Stimulated activated CD8-positive, alpha-beta memory T cell treated with anti-CD3 and anti-CD28 coated beads, Interleukin-15, amount 100 ng/mL, for 48 hours (primary cell): ENCODE data around the gene NDN.
"Not testable (repeated sequence)": the region's sequence is repeated elsewhere in the genome, so short reads cannot be mapped to it uniquely, and the experiment has no call there.

Source experiments
- DNase-seq, 2 donors: peaks; one replicate each; pipeline ENCODE4 v3.0.0-alpha.2; 2020; ENCODE audit warnings: low read depth in 2 of 2

The NDN gene, protein sequence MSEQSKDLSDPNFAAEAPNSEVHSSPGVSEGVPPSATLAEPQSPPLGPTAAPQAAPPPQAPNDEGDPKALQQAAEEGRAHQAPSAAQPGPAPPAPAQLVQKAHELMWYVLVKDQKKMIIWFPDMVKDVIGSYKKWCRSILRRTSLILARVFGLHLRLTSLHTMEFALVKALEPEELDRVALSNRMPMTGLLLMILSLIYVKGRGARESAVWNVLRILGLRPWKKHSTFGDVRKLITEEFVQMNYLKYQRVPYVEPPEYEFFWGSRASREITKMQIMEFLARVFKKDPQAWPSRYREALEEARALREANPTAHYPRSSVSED

DNA sequence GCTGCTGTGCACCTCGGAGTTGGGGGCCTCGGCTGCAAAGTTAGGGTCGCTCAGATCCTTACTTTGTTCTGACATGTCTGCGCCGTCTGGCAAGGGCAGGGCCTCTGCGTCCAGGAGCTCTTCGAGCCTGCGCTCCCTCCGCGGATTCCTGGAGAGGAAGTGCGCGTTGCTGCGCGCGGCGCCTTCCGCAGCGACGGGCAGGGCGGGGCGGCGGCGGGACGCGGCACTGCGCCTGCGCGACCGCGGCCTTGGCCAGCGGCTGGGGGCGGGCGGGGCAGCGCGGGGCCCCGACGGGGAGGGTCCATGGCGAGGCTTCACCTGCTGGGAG lies at the start of gene NDN:
Gene NDN (minus strand): TSS at position 163 of the 328 bp plus-strand sequence. CDS start 88 bp downstream, at position 75.
- peak in 1 of 2 donors; percentile 4 for DNase-seq

DNA sequence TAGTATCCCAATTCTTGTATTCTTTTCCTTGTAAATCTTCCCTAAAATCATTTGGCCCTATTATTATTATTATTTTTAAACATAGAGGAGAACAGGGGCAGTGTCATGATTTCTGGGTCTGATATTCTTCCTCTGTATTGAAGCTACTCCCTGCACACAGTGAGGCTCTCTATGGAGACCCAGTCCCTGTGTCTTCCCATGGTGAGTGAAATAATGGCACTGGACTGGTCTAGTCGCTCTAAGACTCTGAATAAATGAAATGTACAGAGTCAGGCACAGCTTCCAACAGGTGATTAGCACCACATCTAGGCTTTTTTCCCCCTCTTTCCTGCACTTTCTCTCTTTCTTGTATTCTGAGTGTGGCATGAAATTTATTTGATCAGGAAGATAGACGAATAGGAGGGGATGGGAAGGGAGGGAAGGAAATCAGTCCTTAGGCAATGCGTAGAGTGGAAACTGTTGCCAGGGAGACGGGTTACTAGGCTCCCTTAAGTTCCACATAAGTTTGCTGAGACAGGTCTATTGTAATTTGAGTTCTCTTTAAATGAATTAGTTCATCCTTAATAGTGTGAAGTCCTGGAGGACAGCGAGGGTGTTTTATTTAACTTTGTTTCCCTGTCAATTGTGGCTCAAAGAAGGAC lies 49.0 kb upstream of the NDN start:
- DNase-seq, result no peak

DNA sequence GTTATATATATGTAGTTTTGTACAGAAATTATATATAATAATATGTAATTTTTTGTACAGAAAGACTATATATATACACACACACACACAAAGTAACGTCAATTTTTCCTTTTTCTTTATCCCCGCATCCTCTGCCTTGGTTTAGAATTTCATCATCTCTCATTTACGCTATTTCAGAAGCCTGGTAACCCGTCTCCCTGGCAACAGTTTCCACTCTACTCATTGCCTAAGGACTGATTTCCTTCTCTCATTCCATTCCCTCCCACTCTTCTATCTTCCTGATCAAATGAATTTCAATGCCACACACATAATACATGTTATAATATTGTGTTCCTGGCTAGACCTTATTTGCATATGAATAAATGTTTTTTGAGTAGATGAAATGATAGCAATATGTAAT lies 47.8 kb upstream of the NDN start:
- no peak for DNase-seq

DNA sequence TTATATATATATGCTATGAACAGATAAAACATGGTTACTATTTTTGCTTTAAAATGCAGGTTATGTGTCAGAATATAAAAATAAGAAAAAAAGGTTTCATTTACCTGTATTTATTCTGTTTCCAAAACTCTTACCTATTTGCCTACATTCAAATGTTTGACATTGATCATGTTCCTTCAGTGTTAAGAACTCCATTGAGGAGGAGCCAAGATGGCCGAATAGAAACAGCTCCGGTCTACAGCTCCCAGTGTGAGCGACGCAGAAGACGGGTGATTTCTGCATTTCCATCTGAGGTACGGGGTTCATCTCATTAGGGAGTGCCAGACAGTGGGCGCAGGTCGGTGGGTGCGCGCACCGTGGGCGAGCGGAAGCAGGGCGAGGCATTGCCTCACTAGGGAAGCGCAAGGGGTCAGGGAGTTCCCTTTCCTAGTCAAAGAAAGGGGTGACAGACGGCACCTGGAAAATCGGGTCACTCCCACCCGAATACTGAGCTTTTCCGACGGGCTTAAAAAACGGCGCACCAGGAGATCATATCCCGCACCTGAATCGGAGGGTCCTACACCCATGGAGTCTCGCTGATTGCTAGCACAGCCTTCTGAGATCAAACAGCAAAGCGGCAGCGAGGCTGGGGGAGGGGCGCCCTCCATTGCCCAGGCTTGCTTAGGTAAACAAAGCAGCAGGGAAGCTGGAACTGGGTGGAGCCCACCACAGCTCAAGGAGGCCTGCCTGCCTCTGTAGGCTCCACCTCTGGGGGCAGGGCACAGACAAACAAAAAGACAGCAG lies 27.0 kb upstream of the NDN start:
- not testable (repeated sequence) for DNase-seq

DNA sequence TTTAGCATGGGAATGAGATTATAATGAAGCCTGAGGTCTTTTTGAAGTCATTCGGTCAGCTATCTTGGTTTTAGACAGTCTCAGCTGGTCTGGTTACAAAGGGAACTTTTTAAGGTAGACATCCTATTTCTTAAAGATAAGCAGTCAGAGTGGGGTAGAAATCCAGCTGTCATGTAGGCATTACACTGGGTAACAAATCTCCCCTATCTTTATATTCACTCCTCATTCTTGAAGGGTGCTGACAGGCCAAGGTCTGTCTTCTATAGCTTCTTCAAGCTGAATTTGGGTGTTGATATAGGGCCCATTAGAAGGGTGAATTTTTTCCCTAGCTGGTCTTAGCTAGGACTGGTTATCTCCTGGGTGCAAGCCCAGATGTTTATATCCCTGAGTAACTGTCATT lies 21.2 kb upstream of the NDN start:
- no peak for DNase-seq

DNA sequence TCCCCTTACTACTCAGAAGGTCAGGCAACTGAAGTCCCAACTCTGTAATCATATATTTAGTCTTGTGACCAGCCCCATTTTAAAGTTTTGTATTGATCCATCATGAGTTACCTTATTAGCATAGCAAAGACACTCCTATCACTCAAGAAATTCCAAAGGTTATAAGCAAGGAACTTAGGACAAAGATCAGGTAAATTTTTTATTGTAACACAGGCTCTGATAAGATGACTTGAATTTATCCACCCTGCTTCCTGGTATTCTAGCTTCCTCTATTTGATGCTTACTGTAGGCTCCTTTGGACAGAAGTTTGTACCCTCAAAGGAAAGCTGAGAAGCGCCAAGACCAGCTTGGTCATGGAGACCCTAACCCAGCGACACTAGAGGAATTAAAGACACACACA lies 8.2 kb upstream of the NDN start:
- DNase-seq, result no peak

DNA sequence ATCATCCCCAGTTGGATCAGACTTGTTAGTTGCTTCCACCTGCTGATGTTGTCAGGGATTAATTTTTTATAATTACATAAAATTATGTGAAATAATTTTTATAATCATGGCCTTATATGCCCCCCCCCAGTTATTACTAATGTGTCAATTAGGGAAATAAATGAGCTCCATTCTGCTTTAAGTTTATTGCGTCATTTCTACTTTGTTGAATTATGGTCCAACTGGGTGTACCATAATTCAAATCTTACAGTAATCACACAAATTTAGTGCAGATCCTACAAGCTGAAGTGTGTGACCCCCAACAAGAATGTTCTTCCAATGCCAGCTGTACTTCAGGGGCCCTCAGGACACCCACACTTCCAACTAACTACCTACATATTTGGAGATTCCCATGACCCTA lies 7.5 kb upstream of the NDN start:
- no peak for DNase-seq

DNA sequence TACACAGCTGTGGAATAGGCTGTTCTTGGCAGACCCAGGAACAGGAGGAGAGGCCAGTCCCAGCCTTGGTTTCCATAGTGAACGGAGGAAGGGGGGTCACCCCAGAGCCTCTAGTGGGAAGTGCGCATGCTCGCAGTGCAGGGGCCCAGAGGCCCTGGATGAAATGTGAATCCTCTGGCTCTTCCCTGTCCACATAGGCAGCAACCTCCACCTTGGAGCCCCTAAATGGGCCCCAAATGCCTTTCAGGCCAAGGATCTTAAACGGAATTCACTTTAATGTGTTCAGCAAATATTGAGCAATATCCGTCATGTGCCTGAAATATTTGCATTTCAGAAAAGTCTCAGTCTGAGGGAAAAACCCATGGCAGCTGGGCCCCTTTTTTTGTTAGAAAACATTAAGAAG lies 3.3 kb upstream of the NDN start:
- no peak for DNase-seq

DNA sequence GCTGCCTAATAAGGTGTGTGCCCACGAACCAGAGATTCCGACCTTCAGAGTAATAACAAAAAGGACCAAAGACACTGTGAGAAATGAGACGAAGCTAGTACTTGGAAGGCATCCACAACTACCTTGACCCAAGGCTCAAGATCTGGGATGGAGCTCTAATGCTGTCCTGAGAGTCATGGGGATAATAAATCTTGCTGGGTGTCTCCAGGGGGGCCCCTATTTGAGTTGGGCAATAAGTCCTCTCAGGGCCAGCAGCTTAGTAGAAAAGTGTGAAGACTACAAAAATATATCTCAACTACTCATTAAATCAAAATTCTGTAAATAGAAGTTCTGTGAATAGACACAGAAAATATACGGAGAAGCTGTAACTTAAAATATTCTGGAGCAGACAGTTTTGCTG lies 2.9 kb upstream of the NDN start:
- no peak for DNase-seq

DNA sequence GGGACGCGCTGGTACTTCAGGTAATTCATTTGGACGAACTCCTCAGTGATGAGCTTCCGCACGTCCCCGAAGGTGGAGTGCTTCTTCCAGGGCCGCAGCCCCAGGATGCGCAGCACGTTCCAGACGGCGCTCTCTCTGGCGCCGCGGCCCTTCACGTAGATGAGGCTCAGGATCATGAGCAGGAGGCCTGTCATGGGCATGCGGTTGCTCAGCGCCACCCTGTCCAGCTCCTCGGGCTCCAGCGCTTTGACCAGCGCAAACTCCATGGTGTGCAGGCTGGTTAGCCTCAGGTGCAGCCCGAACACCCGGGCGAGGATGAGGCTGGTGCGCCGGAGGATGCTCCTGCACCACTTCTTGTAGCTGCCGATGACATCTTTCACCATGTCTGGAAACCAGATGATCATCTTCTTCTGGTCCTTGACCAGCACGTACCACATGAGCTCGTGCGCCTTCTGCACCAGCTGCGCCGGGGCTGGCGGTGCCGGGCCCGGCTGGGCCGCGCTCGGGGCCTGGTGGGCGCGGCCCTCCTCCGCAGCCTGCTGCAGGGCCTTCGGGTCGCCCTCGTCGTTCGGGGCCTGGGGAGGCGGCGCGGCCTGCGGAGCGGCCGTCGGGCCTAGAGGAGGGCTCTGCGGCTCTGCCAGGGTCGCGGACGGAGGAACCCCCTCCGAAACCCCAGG lies 501 bp downstream of the NDN start:
- DNase-seq, result no peak

DNA sequence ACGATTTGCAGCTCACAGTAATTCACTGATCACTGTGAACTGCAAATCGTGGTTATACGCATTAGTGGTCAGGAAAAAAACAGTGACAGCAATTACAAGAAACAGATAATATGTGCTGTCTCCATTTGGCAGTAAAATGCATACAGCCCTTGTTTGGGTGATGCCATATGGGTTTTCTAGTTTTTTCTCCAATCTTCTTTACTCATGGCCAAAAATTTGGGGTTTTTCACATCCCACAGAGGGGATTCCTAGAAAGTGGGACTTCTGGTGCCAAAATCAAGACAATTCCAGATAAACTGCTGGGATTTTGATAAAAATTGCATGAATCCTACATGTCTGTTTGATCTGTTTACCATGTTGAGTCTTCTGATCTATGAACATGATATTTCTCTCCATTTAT lies 15.6 kb downstream of the NDN start:
- DNase-seq, result no peak

DNA sequence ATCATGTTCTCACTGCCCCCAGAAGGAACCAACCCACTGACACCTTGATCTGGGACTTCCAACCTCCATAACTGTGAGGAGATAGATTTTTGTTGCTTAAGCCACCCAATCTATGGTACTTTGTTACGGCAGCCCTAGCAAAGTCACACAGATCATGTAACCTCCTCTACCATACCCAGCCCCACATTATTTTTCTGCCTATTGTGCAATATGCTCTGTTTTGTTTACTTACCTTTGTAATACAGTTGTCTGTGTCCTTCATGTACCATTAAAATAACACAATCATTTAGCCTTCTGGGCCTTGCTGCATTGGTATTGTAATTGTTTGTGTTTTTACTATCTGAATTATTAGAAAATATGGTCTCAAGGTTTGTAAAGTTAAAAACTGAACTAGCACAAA lies 16.1 kb downstream of the NDN start:
- DNase-seq, result no peak

DNA sequence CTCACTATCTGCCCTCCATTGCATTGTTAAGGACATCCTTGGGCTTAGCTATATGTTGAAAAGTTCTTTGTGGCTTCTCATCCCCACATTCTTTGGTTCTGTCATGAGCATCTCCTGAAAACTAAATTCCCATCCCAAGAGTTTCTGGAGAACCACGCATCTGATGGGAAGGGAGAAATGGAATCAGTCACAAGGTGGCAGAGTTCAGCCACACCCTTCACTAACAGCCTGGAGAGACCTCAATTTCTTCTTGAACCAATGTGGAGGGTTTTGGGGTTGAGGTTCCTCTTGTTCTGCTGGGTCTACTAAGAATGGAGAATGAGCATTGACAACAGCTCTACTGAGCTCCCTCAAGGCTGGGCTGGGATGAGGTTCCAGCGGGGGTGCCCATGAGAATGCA lies 23.9 kb downstream of the NDN start:
- no peak for DNase-seq

DNA sequence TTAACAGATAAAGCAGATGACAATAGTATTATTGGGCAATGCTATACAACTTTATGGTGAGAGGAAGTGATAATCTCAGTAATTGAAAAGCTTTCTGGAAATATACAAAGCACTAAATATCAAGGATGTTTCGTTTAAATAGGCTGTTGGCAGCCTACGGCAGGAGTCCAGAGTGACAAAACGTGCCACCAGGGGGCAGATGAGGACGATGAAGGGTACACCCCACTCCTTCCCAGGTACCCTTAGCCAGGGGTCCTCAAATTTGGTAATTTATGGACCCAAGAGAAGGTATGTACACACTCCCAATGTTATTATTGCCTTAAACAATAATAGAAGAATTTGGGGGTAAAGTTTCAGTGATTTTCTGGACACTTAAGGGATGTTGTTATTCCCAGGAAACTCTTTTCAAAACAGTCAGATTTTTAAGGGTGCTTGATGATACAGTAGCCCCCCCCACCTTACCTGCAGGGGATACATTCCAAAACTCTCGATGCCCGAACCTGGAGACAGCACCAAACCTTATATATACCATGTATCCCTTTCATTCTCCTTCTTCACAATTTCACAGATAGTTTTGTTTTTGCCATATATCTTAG lies 38.1 kb downstream of the NDN start:
- no peak for DNase-seq

DNA sequence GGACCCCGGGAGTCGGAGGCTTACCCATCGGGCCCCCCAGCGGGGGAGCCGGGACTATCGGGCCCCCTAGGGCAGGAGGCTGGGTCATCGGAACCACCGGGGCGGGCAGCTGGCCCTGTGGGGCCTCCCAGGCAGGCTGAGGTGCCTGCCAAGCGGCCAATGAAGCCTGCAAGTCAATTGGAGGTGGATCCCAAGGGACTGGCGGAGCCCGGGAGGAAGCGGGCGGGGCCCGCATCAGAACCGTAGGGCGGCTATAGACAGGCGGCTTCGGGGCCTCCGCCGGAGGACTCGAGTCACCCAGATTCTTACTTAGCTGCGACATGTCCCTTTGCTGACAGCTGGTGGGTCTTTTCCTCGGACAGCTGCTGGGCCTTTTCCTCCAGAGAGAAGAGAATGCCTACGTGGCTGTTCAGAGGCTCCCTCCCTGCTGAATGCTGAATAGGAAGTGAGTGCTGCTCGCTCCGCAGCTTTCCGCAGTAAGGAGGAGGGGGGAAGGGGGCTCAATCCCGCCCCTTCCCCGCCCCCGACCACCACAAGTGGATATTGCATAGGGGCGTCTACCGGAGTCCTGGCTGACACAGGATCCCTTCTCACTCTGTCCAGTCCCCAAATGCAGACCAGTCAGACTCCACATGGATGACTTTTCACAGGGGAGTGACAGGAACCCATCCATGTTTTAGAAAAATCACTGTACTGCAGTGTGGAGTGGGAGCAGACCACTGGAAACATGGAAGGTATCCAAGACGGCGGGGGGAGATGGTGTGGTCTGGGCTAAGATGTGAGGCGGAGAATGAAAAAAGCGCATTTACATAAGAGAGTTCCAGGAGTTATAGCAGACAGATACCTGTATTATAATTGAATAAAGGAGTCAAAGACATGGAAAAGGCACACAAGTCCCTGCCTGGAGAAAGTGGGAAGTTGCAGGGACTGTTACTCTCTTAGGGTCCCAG lies 39.4 kb downstream of the NDN start, which contains the start of gene MAGEL2:
Gene MAGEL2 (minus strand): TSS at position 447 of the 950 bp plus-strand sequence. CDS start 125 bp downstream, at position 322.
- DNase-seq, result no peak

DNA sequence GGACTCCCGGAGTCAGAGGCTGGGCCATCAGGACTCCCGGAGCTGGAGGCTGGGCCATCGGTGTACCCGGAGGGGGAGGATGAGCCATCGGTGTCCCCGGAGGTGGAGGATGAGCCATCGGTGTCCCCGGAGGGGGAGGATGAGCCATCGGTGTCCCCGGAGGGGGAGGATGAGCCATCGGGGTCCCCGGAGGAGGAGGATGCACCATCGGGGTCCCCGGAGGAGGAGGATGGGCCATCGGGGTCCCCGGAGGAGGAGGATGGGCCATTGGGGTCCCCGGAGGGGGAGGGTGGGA lies 40.2 kb downstream of the NDN start:
- no peak for DNase-seq

DNA sequence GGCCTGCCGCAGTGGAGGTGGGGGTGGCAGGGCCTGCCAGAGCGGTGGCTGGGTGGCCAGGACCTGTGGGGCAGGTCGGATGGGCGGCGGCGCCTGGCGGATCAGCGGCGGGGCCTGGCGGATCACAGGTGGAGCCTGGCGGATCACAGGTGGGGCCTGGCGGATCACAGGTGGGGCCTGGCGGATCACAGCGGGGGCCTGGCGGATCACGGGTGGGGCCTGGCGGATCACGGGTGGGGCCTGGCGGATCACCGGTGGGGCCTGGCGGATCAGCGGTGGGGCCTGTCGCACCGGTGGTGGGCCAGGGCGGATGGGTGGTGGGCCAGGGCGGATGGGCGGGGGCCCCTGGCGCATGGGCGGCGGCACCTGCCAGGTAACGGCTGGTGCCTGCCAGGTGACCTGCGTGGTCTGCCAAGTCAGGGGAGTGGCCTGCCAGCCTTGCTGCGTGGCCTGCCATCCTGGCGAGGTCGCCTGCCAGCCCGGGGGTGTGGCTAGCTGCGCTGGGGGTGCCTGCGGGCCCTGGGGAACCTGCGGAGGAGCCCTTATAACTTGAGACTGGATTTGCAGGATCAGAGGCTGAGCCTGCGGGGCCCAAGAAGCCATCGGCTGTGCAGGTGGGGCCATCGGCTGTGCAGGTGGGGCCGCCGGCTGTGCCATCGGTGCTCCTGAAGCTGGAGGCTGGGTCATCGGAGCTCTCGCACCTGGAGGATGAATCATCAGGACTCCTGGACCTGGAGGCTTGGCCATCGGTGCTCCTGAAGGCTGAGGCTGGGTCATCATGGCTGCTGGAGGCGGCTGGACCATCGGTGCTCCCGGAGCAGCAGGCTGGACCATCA lies 40.7 kb downstream of the NDN start:
- no peak for DNase-seq

DNA sequence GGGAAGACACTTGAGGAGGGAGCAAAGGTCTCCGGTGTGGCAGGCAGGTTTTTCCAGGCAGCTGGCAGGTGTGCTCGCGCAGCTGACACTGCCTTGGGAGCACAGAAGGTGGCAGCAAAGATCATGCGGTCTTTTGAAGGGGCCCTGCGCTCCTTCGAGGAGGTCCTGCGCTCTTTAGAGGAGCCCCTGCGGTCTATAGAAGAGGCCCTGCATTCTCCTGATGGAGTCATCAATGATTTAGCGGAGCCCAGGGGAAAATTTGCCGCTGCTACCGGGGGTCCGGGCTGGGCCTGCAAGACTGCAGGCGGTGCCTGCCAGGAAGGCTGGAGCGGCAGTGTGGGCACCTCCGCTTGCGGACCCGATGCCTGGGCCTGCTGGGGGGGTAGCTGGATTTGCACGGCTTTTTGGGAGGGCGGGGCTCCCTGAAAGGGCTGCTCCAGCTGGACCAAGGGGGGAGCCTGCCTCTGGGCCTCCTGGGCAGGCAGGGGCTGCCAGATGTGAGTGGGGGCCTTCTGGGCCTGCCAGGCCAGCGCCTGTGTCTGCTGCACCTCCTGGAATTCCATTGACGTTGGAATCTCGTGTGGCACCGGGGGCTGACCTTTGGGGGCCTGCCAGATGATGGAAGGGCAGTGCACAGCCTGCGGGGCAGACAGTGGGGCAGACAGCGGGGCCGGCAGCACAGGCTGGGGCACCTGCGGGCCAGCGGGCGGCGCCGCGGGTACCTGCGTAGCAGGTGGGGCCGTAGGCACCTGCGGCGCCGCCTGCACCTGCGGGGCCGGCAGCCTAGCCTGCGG lies 41.5 kb downstream of the NDN start:
- no peak for DNase-seq

DNA sequence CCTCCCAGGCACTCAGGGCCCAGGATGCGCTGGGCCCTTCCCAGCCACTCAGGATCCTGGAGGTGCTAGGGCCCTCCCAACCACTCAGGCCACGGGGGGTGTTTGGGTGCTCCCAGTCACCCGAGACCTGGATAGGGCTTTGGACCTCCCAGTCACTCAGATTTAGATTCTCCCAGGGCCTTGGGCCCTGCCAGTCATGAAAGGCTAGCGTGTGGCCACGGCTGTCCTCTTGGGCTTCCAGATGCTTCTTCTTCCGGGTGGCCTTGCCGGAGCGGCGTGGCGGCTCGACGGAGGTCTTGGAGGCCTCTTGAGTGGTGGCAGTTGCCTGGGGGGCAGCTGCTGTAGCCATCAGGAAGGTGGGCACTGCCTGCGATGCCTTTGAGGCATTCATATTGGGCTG lies 42.3 kb downstream of the NDN start:
- DNase-seq, result no peak
